WTC11 (cell line): ENCODE data around the gene TMEM86B. TPM values are rescaled to one million over a fixed set of nuclear protein-coding genes. Genes with fewer than 3 reads are reported as not detected.
A peak's percentile ranks its signal among the peaks of the same experiment; 100 is the strongest.

Experiments used
- CREM ChIP-seq: sonication (generic); formaldehyde crosslinking; IDR thresholded peaks from 2 replicates; pipeline ENCODE4 v1.8.1; 2022; ENCODE audit warnings: mild to moderate bottlenecking, missing genetic modification reagents, moderate library complexity
- ELF4 ChIP-seq: sonication (generic); formaldehyde crosslinking; IDR thresholded peaks from 2 replicates; pipeline ENCODE4 v1.8.1; 2022; ENCODE audit warnings: low read depth, mild to moderate bottlenecking, moderate library complexity, missing genetic modification reagents
- ESRRA ChIP-seq: sonication (generic); formaldehyde crosslinking; IDR thresholded peaks from 2 replicates; pipeline ENCODE4 v1.8.1; 2022; ENCODE audit warnings: mild to moderate bottlenecking, missing genetic modification reagents, borderline replicate concordance
- FOXJ3 ChIP-seq: sonication (generic); formaldehyde crosslinking; IDR thresholded peaks from 2 replicates; pipeline ENCODE4 v1.9.0; 2021; ENCODE audit warnings: missing genetic modification reagents, mild to moderate bottlenecking, borderline replicate concordance
- GTF2I ChIP-seq: fragments of 250-450 bp; sonication (Bioruptor Pico); conservative IDR thresholded peaks from 2 replicates; pipeline ENCODE4 v1.4.0; 2021; ENCODE audit warnings: mild to moderate bottlenecking
- IRF2 ChIP-seq: sonication (generic); formaldehyde crosslinking; IDR thresholded peaks from 2 replicates; pipeline ENCODE4 v1.8.0; 2022; ENCODE audit warnings: low read depth, missing genetic modification reagents, borderline replicate concordance
- JUN ChIP-seq: sonication (generic); formaldehyde crosslinking; IDR thresholded peaks from 2 replicates; pipeline ENCODE4 v1.8.0; 2023; ENCODE audit warnings: mild to moderate bottlenecking, missing genetic modification reagents
- MXD4 ChIP-seq: fragments of 250-450 bp; sonication (Bioruptor Pico); IDR thresholded peaks from 2 replicates; pipeline ENCODE4 v1.8.0; 2021; ENCODE audit warnings: mild to moderate bottlenecking, moderate library complexity, borderline replicate concordance
- NR3C1 ChIP-seq: sonication (generic); formaldehyde crosslinking; conservative IDR thresholded peaks from 2 replicates; pipeline ENCODE4 v1.8.1; 2023; ENCODE audit warnings: low read depth, mild to moderate bottlenecking, missing genetic modification reagents
- SMAD3 ChIP-seq: sonication (generic); formaldehyde crosslinking; IDR thresholded peaks from 2 replicates; pipeline ENCODE4 v1.8.0; 2022; ENCODE audit warnings: missing genetic modification reagents, mild to moderate bottlenecking, borderline replicate concordance
- SP1 ChIP-seq: sonication (generic); formaldehyde crosslinking; conservative IDR thresholded peaks from 2 replicates; pipeline ENCODE4 v1.8.1; 2022; ENCODE audit warnings: missing genetic modification reagents
- TCF7 ChIP-seq: sonication (generic); formaldehyde crosslinking; IDR thresholded peaks from 2 replicates; pipeline ENCODE4 v1.8.0; 2022; ENCODE audit warnings: mild to moderate bottlenecking, low read depth, missing genetic modification reagents, moderate library complexity
- TEAD1 ChIP-seq: sonication (generic); formaldehyde crosslinking; IDR thresholded peaks from 2 replicates; pipeline ENCODE4 v1.8.0; 2022; ENCODE audit warnings: mild to moderate bottlenecking, missing genetic modification reagents
- TP53 ChIP-seq: sonication (generic); formaldehyde crosslinking; IDR thresholded peaks from 2 replicates; pipeline ENCODE4 v1.8.1; 2023; ENCODE audit warnings: mild to moderate bottlenecking, missing genetic modification reagents
- ZNF219 ChIP-seq: sonication (generic); formaldehyde crosslinking; IDR thresholded peaks from 2 replicates; pipeline ENCODE4 v1.8.0; 2023; ENCODE audit warnings: missing genetic modification reagents, mild to moderate bottlenecking, borderline replicate concordance
- total RNA-seq: library from RNA; stranded (reverse); gene quantifications from 3 replicates; pipeline ENCODE4 v1.2.3, GENCODE V29; 2021
- TF ChIP-seq, protein P1 (sequence below): fragments of 250-450 bp; sonication (Bioruptor Pico); conservative IDR thresholded peaks from 2 replicates; pipeline ENCODE4 v1.9.0; 2021; ENCODE audit warnings: mild to moderate bottlenecking
- TF ChIP-seq, protein P2 (sequence below): sonication (generic); formaldehyde crosslinking; IDR thresholded peaks from 2 replicates; pipeline ENCODE4 v1.8.1; 2023; ENCODE audit warnings: mild to moderate bottlenecking, missing genetic modification reagents
- TF ChIP-seq, protein P3 (sequence below): sonication (generic); formaldehyde crosslinking; IDR thresholded peaks from 2 replicates; pipeline ENCODE4 v1.8.0; 2022; ENCODE audit warnings: mild to moderate bottlenecking, missing genetic modification reagents
- TF ChIP-seq, protein P4 (sequence below): sonication (generic); formaldehyde crosslinking; IDR thresholded peaks from 2 replicates; pipeline ENCODE4 v1.8.1; 2022; ENCODE audit warnings: low read depth, mild to moderate bottlenecking, moderate library complexity, missing genetic modification reagents, borderline replicate concordance
- TF ChIP-seq, protein P5 (sequence below): fragments of 250-450 bp; sonication (Bioruptor Pico); IDR thresholded peaks from 2 replicates; pipeline ENCODE4 v1.8.0; 2021; ENCODE audit warnings: mild to moderate bottlenecking
- TF ChIP-seq, protein P6 (sequence below): sonication (generic); formaldehyde crosslinking; IDR thresholded peaks from 2 replicates; pipeline ENCODE4 v1.8.0; 2023; ENCODE audit warnings: missing genetic modification reagents, mild to moderate bottlenecking, borderline replicate concordance
- TF ChIP-seq, protein P7 (sequence below): sonication (generic); formaldehyde crosslinking; IDR thresholded peaks from 2 replicates; pipeline ENCODE4 v1.8.0; 2023; ENCODE audit warnings: mild to moderate bottlenecking, missing genetic modification reagents

TMEM86B gene
- total RNA-seq, 1 experiment from 2014 or later = 4.2 TPM

DNA sequence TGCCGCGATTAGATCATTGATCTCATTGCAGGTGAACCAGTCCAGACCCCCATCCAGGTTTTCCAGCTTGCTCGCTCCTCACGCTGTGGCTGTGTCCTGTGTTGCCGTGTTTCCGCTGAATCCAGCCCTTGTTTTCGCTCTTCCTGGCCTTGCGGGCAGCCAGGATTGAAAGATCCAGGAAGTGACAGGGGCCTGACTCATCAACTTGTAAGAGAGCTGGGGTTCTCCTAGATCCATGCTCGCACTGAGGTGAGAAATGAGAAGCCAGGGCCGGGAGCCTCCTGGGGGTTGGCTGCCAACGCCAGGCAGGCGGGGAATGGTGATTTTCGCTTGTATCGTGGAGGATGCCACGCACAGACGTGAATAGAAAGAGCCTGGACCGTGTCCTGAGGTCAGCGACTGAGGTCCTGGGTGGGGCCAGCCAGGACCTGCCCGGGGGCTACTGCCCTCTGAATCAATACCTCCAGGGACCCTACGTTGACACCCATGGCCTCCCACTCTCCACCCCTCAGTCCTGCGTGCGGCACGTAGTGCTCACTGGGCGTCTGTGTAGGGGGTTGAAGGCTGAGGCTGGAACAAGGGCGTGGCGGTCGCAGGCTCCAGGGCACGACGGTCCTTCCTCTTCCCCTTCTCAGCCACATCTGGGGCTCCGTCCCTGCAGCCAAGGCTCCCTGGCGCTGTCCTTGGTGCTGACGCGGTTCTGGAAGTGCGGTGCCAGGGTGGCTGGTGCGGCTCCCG lies 11.9 kb downstream of the TMEM86B start (continued):
- TF ChIP-seq, protein P1, sequence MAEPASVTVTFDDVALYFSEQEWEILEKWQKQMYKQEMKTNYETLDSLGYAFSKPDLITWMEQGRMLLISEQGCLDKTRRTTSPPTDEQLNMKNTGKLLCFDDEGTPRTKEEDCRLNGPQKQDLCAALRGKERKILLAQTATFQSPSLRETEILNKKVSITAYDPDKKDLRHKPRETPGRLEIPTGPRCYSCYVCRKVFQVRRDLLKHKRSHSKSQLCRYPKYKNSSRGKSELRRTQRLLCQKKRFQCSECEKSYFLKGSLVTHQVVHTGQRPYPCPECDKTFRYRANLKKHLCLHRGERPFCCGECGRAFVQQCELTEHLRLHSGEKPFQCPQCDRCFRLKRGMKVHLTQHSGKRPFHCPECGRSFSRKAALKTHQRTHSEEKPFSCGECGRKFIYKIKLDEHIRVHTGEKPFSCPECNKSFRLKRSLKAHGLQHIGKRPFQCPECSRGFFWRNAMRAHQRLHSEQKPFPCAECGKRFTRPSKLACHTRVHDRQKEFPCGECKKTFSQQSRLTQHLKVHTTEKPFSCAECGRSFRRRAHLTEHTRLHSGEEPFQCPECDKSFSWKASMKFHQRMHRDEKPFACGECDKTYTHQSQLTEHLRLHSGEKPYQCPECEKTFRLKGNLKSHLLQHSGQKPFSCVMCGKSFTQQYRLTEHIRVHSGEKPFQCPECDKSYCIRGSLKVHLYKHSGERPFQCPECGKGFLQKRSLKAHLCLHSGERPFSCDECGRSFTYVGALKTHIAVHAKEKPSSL = no peak
- TF ChIP-seq ESRRA (CRISPR knock-in tag) (peak; percentile 88; the same call in 1 of the 2 replicates), ZNF219 (CRISPR knock-in tag) (peak; percentile 92), CREM (no peak), NR3C1 (CRISPR knock-in tag) (no peak), TP53 (no peak; the same call in 1 of the 2 replicates), JUN (peak; percentile 97), TEAD1 (peak; percentile 98), MXD4 (CRISPR knock-in tag) (no peak), IRF2 (CRISPR knock-in tag) (peak; percentile 93; the same call in 1 of the 2 replicates), FOXJ3 (CRISPR knock-in tag) (no peak), GTF2I (CRISPR knock-in tag) (no peak), ELF4 (CRISPR knock-in tag) (peak; percentile 47; the same call in 1 of the 2 replicates), SP1 (CRISPR knock-in tag) (peak; percentile 70), SMAD3 (CRISPR knock-in tag) (peak; percentile 98), TCF7 (CRISPR knock-in tag) (peak; percentile 97)
- TF ChIP-seq, protein P2, sequence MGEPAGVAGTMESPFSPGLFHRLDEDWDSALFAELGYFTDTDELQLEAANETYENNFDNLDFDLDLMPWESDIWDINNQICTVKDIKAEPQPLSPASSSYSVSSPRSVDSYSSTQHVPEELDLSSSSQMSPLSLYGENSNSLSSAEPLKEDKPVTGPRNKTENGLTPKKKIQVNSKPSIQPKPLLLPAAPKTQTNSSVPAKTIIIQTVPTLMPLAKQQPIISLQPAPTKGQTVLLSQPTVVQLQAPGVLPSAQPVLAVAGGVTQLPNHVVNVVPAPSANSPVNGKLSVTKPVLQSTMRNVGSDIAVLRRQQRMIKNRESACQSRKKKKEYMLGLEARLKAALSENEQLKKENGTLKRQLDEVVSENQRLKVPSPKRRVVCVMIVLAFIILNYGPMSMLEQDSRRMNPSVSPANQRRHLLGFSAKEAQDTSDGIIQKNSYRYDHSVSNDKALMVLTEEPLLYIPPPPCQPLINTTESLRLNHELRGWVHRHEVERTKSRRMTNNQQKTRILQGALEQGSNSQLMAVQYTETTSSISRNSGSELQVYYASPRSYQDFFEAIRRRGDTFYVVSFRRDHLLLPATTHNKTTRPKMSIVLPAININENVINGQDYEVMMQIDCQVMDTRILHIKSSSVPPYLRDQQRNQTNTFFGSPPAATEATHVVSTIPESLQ (CRISPR knock-in tag) = no peak
- TF ChIP-seq, protein P3, sequence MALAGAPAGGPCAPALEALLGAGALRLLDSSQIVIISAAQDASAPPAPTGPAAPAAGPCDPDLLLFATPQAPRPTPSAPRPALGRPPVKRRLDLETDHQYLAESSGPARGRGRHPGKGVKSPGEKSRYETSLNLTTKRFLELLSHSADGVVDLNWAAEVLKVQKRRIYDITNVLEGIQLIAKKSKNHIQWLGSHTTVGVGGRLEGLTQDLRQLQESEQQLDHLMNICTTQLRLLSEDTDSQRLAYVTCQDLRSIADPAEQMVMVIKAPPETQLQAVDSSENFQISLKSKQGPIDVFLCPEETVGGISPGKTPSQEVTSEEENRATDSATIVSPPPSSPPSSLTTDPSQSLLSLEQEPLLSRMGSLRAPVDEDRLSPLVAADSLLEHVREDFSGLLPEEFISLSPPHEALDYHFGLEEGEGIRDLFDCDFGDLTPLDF (CRISPR knock-in tag) = 0 out of 2 replicates have a peak, but pooled peaks have one; percentile 41
- TF ChIP-seq, protein P4, sequence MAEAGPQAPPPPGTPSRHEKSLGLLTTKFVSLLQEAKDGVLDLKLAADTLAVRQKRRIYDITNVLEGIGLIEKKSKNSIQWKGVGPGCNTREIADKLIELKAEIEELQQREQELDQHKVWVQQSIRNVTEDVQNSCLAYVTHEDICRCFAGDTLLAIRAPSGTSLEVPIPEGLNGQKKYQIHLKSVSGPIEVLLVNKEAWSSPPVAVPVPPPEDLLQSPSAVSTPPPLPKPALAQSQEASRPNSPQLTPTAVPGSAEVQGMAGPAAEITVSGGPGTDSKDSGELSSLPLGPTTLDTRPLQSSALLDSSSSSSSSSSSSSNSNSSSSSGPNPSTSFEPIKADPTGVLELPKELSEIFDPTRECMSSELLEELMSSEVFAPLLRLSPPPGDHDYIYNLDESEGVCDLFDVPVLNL (CRISPR knock-in tag) = peak; percentile 94
- TF ChIP-seq, protein P5, sequence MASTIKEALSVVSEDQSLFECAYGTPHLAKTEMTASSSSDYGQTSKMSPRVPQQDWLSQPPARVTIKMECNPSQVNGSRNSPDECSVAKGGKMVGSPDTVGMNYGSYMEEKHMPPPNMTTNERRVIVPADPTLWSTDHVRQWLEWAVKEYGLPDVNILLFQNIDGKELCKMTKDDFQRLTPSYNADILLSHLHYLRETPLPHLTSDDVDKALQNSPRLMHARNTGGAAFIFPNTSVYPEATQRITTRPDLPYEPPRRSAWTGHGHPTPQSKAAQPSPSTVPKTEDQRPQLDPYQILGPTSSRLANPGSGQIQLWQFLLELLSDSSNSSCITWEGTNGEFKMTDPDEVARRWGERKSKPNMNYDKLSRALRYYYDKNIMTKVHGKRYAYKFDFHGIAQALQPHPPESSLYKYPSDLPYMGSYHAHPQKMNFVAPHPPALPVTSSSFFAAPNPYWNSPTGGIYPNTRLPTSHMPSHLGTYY (CRISPR knock-in tag) = no peak
- TF ChIP-seq, protein P6, sequence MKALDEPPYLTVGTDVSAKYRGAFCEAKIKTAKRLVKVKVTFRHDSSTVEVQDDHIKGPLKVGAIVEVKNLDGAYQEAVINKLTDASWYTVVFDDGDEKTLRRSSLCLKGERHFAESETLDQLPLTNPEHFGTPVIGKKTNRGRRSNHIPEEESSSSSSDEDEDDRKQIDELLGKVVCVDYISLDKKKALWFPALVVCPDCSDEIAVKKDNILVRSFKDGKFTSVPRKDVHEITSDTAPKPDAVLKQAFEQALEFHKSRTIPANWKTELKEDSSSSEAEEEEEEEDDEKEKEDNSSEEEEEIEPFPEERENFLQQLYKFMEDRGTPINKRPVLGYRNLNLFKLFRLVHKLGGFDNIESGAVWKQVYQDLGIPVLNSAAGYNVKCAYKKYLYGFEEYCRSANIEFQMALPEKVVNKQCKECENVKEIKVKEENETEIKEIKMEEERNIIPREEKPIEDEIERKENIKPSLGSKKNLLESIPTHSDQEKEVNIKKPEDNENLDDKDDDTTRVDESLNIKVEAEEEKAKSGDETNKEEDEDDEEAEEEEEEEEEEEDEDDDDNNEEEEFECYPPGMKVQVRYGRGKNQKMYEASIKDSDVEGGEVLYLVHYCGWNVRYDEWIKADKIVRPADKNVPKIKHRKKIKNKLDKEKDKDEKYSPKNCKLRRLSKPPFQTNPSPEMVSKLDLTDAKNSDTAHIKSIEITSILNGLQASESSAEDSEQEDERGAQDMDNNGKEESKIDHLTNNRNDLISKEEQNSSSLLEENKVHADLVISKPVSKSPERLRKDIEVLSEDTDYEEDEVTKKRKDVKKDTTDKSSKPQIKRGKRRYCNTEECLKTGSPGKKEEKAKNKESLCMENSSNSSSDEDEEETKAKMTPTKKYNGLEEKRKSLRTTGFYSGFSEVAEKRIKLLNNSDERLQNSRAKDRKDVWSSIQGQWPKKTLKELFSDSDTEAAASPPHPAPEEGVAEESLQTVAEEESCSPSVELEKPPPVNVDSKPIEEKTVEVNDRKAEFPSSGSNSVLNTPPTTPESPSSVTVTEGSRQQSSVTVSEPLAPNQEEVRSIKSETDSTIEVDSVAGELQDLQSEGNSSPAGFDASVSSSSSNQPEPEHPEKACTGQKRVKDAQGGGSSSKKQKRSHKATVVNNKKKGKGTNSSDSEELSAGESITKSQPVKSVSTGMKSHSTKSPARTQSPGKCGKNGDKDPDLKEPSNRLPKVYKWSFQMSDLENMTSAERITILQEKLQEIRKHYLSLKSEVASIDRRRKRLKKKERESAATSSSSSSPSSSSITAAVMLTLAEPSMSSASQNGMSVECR (CRISPR knock-in tag) = peak; percentile 99
- TF ChIP-seq, protein P7, sequence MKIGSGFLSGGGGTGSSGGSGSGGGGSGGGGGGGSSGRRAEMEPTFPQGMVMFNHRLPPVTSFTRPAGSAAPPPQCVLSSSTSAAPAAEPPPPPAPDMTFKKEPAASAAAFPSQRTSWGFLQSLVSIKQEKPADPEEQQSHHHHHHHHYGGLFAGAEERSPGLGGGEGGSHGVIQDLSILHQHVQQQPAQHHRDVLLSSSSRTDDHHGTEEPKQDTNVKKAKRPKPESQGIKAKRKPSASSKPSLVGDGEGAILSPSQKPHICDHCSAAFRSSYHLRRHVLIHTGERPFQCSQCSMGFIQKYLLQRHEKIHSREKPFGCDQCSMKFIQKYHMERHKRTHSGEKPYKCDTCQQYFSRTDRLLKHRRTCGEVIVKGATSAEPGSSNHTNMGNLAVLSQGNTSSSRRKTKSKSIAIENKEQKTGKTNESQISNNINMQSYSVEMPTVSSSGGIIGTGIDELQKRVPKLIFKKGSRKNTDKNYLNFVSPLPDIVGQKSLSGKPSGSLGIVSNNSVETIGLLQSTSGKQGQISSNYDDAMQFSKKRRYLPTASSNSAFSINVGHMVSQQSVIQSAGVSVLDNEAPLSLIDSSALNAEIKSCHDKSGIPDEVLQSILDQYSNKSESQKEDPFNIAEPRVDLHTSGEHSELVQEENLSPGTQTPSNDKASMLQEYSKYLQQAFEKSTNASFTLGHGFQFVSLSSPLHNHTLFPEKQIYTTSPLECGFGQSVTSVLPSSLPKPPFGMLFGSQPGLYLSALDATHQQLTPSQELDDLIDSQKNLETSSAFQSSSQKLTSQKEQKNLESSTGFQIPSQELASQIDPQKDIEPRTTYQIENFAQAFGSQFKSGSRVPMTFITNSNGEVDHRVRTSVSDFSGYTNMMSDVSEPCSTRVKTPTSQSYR (CRISPR knock-in tag) = peak; percentile 92
